DMS53 treated with DMSO at 0.1 percent for 48 hours (cell line): ENCODE results near the gene PCDHGC5.

ENCODE experiments used
- DNase-seq: peaks from one replicate; lab custom pipeline; 2025; ENCODE audit not compliant: unreplicated experiment; lab: John Stamatoyannopoulos, UW

Gene PCDHGC5

GRCh38 chr5:141490771-141491170, 1.9 kb downstream of the PCDHGC5 start:
- DNase-seq = no peak

- no peak for DNase-seq
Measured at GRCh38 chr5:141491323-141492167, 2.7 kb downstream of the PCDHGC5 start.

- no peak for DNase-seq
Measured at GRCh38 chr5:141492168-141492885, 3.4 kb downstream of the PCDHGC5 start.

- no peak for DNase-seq
Measured at GRCh38 chr5:141493500-141494422, 4.9 kb downstream of the PCDHGC5 start.

- no peak for DNase-seq
Measured at GRCh38 chr5:141494761-141495452, 6.0 kb downstream of the PCDHGC5 start.

GRCh38 chr5:141495453-141495811, 6.6 kb downstream of the PCDHGC5 start:
- no peak for DNase-seq

GRCh38 chr5:141496038-141496437, 7.2 kb downstream of the PCDHGC5 start:
- DNase-seq = no peak

- no peak for DNase-seq
Measured at GRCh38 chr5:141501761-141502160, 12.9 kb downstream of the PCDHGC5 start.

- DNase-seq = no peak
Measured at GRCh38 chr5:141503681-141504080, 14.8 kb downstream of the PCDHGC5 start.

GRCh38 chr5:141504216-141504615, 15.3 kb downstream of the PCDHGC5 start:
- DNase-seq = no peak

GRCh38 chr5:141506381-141507155, 17.7 kb downstream of the PCDHGC5 start:
- DNase-seq = no peak

- DNase-seq = no peak
Measured at GRCh38 chr5:141507387-141508091, 18.7 kb downstream of the PCDHGC5 start.

GRCh38 chr5:141508440-141508797, 19.5 kb downstream of the PCDHGC5 start:
- no peak for DNase-seq

GRCh38 chr5:141508798-141509611, 20.1 kb downstream of the PCDHGC5 start:
- no peak for DNase-seq

- no peak for DNase-seq
Measured at GRCh38 chr5:141510160-141510559, 21.3 kb downstream of the PCDHGC5 start.

- no peak for DNase-seq
Measured at GRCh38 chr5:141510850-141511601, 22.1 kb downstream of the PCDHGC5 start.

- no peak for DNase-seq
Measured at GRCh38 chr5:141511771-141512325, 23.0 kb downstream of the PCDHGC5 start.
